Measurements from ENCODE around the gene PACS2.

Gene PACS2

GRCh38 chr14:105385322-105385637 is 70.7 kb downstream of the PACS2 start:
- ATAC-seq: no peak
- TF ChIP-seq ISL1 (CRISPR knock-in tag; IDR thresholded peaks at IDR 0.05) (no peak), CREB5 (CRISPR knock-in tag; IDR thresholded peaks at IDR 0.05; ENCODE audit: low read depth) (no peak), ZNF70 (CRISPR knock-in tag; IDR thresholded peaks at IDR 0.05) (no peak), ZFP30 (CRISPR knock-in tag; IDR thresholded peaks at IDR 0.05) (no peak), BACH2 (CRISPR knock-in tag; IDR thresholded peaks at IDR 0.05; ENCODE audit: borderline replicate concordance) (no peak), ZNF565 (CRISPR knock-in tag; conservative IDR thresholded peaks at IDR 0.05; ENCODE audit: low read depth) (no peak), ARNTL (CRISPR knock-in tag; IDR thresholded peaks at IDR 0.05; ENCODE audit: borderline replicate concordance, low read depth) (no peak), GLIS3 (CRISPR knock-in tag; IDR thresholded peaks at IDR 0.05) (no peak), ESRRG (CRISPR knock-in tag; IDR thresholded peaks at IDR 0.05) (no peak), OSR1 (CRISPR knock-in tag; IDR thresholded peaks at IDR 0.05) (no peak), TSHZ2 (CRISPR knock-in tag; IDR thresholded peaks at IDR 0.05) (no peak), TOX (CRISPR knock-in tag; IDR thresholded peaks at IDR 0.05; ENCODE audit: borderline replicate concordance) (no peak), CSDC2 (CRISPR knock-in tag; IDR thresholded peaks at IDR 0.05) (no peak), ZFP3 (CRISPR knock-in tag; IDR thresholded peaks at IDR 0.05) (no peak), RARB (CRISPR knock-in tag; IDR thresholded peaks at IDR 0.05) (no peak)

GRCh38 chr14:105385698-105386365 is 71.3 kb downstream of the PACS2 start:
- no peak for ATAC-seq
- no peak for TF ChIP-seq TSHZ2 (CRISPR knock-in tag; IDR thresholded peaks at IDR 0.05)
- TF ChIP-seq OSR1 (CRISPR knock-in tag; IDR thresholded peaks at IDR 0.05): no peak
- TF ChIP-seq PATZ1 (CRISPR knock-in tag; IDR thresholded peaks at IDR 0.05; ENCODE audit: borderline replicate concordance): no peak
- TF ChIP-seq CSRNP3 (CRISPR knock-in tag; IDR thresholded peaks at IDR 0.05): no peak
- TF ChIP-seq ESRRG (CRISPR knock-in tag; IDR thresholded peaks at IDR 0.05): no peak
- no peak for TF ChIP-seq ISL1 (CRISPR knock-in tag; IDR thresholded peaks at IDR 0.05)
- TF ChIP-seq PPARA (CRISPR knock-in tag; IDR thresholded peaks at IDR 0.05; ENCODE audit: borderline replicate concordance): no peak
- TF ChIP-seq ARNTL (CRISPR knock-in tag; IDR thresholded peaks at IDR 0.05; ENCODE audit: borderline replicate concordance, low read depth): no peak
- no peak for TF ChIP-seq BACH2 (CRISPR knock-in tag; IDR thresholded peaks at IDR 0.05; ENCODE audit: borderline replicate concordance)
- no peak for TF ChIP-seq SNAI2 (CRISPR knock-in tag; IDR thresholded peaks at IDR 0.05)
- no peak for TF ChIP-seq ZC3H10 (CRISPR knock-in tag; IDR thresholded peaks at IDR 0.05)
- TF ChIP-seq ZNF70 (CRISPR knock-in tag; IDR thresholded peaks at IDR 0.05): no peak
- no peak for TF ChIP-seq ZNF8 (CRISPR knock-in tag; IDR thresholded peaks at IDR 0.05)
- TF ChIP-seq POU6F1 (CRISPR knock-in tag; IDR thresholded peaks at IDR 0.05; ENCODE audit: borderline replicate concordance, low read depth): no peak
- TF ChIP-seq GLIS3 (CRISPR knock-in tag; IDR thresholded peaks at IDR 0.05): no peak
- TF ChIP-seq TCF4 (CRISPR knock-in tag; IDR thresholded peaks at IDR 0.05; ENCODE audit: borderline replicate concordance): no peak
- TF ChIP-seq CSDC2 (CRISPR knock-in tag; IDR thresholded peaks at IDR 0.05): no peak
- no peak for TF ChIP-seq ZFP30 (CRISPR knock-in tag; IDR thresholded peaks at IDR 0.05)
- no peak for TF ChIP-seq RARB (CRISPR knock-in tag; IDR thresholded peaks at IDR 0.05)
- no peak for TF ChIP-seq TOX (CRISPR knock-in tag; IDR thresholded peaks at IDR 0.05; ENCODE audit: borderline replicate concordance)
